ENCODE data around the gene OR5H15. TPM values are rescaled to one million over a fixed set of nuclear protein-coding genes. Genes with fewer than 3 reads are reported as not detected.

OR5H15 gene
- not detected in 5 replicates for total RNA-seq (2022; extraction: Qiagen RNA extraction; ENCODE audit: low read depth)

DNA sequence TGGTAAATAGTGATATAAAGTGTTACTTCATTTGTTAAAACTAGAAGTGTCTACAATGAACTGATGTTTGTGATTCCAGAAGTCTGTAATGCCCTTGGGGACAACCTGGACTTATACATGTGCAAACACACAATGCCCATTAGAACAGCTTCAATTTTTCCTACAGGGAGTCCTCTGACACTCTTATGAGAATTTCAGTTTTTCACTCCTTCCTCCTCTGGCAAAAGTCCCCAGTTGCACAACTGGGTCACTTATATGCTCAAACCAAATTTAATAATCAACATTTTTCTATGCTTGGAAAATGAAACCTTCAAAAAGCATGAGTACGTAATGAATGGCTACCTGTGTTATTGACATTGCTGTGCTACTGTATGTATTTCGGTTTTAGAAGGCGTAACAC is at the start of gene OR5H15:
Gene OR5H15, plus strand, starts transcription at position 301 of the 400 bp plus-strand sequence. CDS start 2,004 bp downstream, outside the sequence.

DNA sequence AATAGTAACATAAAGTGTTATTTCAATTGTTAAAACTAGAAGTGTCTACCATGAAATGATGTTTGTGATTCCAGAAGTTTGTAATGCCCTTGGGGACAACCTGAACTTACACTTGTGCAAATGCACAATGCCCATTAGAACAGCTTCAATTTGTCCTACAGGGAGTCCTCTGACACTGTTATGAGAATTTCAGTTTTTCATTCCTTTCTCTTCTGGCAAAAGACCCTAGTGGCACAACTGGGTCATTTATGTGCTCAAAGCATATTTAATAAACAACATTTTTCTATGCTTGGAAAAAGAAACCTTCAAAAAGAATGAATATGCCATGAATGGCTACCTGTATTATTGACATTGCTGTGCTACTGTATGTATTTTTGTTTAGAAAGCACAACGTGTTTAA is 36.1 kb upstream of the OR5H15 start, which contains the start of gene OR5H1:
Gene OR5H1, plus strand, starts transcription at position 301 of the 400 bp plus-strand sequence. CDS start 1,977 bp downstream, outside the sequence.

GRCh38 chr3:98147179-98147578 is 19.3 kb upstream of the OR5H15 start, which contains the start of gene OR5H14:
OR5H14 (plus strand) TSS chr3:98147479; CDS start chr3:98149386, 1,907 bp downstream.

Other genes with a start within 250 kb of the OR5H15 start
- 31.2 to 32.6 TPM (median 32.2 TPM) in 5 replicates for gene RIOX2, start 194.3 kb upstream of the OR5H15 start, total RNA-seq (2022; extraction: Qiagen RNA extraction; ENCODE audit: low read depth)
- not detected in 5 replicates for gene GABRR3, start 131.4 kb upstream of the OR5H15 start, total RNA-seq (2022; extraction: Qiagen RNA extraction; ENCODE audit: low read depth)
- not detected in 5 replicates for gene OR5AC2, start 79.5 kb upstream of the OR5H15 start, total RNA-seq (2022; extraction: Qiagen RNA extraction; ENCODE audit: low read depth)
- gene OR5H1, start 36.0 kb upstream of the OR5H15 start, total RNA-seq (2022; extraction: Qiagen RNA extraction; ENCODE audit: low read depth): not detected in 5 replicates
- gene OR5H14, start 19.2 kb upstream of the OR5H15 start, total RNA-seq (2022; extraction: Qiagen RNA extraction; ENCODE audit: low read depth): not detected in 5 replicates
- not detected in 5 replicates for gene OR5H6, start 97.5 kb downstream of the OR5H15 start, total RNA-seq (2022; extraction: Qiagen RNA extraction; ENCODE audit: low read depth)
- not detected in 5 replicates for gene OR5H2, start 115.8 kb downstream of the OR5H15 start, total RNA-seq (2022; extraction: Qiagen RNA extraction; ENCODE audit: low read depth)
- gene OR5K4, start 187.2 kb downstream of the OR5H15 start, total RNA-seq (2022; extraction: Qiagen RNA extraction; ENCODE audit: low read depth): not detected in 5 replicates
- not detected in 5 replicates for gene OR5K3, start 224.0 kb downstream of the OR5H15 start, total RNA-seq (2022; extraction: Qiagen RNA extraction; ENCODE audit: low read depth)